ENCODE measurements around the gene COL4A3. TPM values are rescaled to one million over a fixed set of nuclear protein-coding genes. Genes with fewer than 3 reads are reported as not detected.

Gene COL4A3
- total RNA-seq, 1 experiment from 2014 or later = 0.15 TPM

GRCh38 chr2:227127201-227127600 is 37.2 kb upstream of the COL4A3 start:
- no peaks in the 10 kb centered on the region for H3K4me1 ChIP-seq (ENCODE audit: insufficient read depth, low read length)
- H4K91ac ChIP-seq (ENCODE audit: insufficient read length, low read depth, low read length) = no peak overlapping the region
- H2BK15ac ChIP-seq (ENCODE audit: low read depth, low read length) = no peak overlapping the region
- no peaks in the 10 kb centered on the region for H3K23me2 ChIP-seq (ENCODE audit: insufficient read length, low read depth, low read length, poor library complexity, severe bottlenecking)
- H3K9ac ChIP-seq (ENCODE audit: extremely low read depth, insufficient read length, low read length) = no peak overlapping the region
- no peak overlapping the region for H3K4me3 Mint-ChIP-seq
- no peaks in the 10 kb centered on the region for H3K79me1 ChIP-seq (ENCODE audit: insufficient read depth, low read depth, low read length, poor library complexity, severe bottlenecking)
- no peak overlapping the region for H3K14ac ChIP-seq (ENCODE audit: insufficient read depth, low read length)
- WGBS (ENCODE audit: extremely low coverage, insufficient read length, low lambda C conversion rate) = no CpG with 5 or more reads among the region's 8 CpGs
- H4K20me1 ChIP-seq (ENCODE audit: control insufficient read depth, insufficient read depth, insufficient read length) = no peaks in the 10 kb centered on the region
- H3K9me3 ChIP-seq (ENCODE audit: control insufficient read depth, low read depth, low read length) = no peaks in the 10 kb centered on the region
- no peak overlapping the region for H4K8ac ChIP-seq (replicated peaks; ENCODE audit: insufficient read length, low read depth, low read length)
- H3K9me3 Mint-ChIP-seq = no peaks in the 10 kb centered on the region
- H2BK20ac ChIP-seq (ENCODE audit: low read depth, low read length, poor library complexity, severe bottlenecking) = no peak overlapping the region
- H3K27me3 ChIP-seq (ENCODE audit: insufficient read depth, low read length) = no peaks in the 10 kb centered on the region
- H3K79me2 ChIP-seq (ENCODE audit: insufficient read depth, low read length) = no peaks in the 10 kb centered on the region
- H3K4me2 ChIP-seq (ENCODE audit: insufficient read depth, insufficient read length, low read length) = no peak overlapping the region
- H2AK5ac ChIP-seq (ENCODE audit: insufficient read length, low read length) = no peak overlapping the region
- no peak overlapping the region for H2BK12ac ChIP-seq (ENCODE audit: insufficient read length, low read depth, low read length)
- no peak overlapping the region for H4K5ac ChIP-seq (ENCODE audit: insufficient read length, low read depth, low read length)
- H3K4ac ChIP-seq (ENCODE audit: low read depth, low read length) = no peak overlapping the region
- H2BK120ac ChIP-seq (ENCODE audit: low read depth, low read length, poor library complexity, severe bottlenecking) = no peak overlapping the region
- H3K27ac ChIP-seq (ENCODE audit: insufficient read length, low read depth, low read length) = no peak overlapping the region
- no peak overlapping the region for H2AFZ ChIP-seq (ENCODE audit: low read length)
- H3T11ph ChIP-seq (ENCODE audit: low read length) = no peak overlapping the region
- no peak overlapping the region for H3K56ac ChIP-seq (ENCODE audit: insufficient read length, low read depth, low read length)
- H3K27ac Mint-ChIP-seq = no peak overlapping the region
- peaks cover 2 to 5% of the 10 kb centered on the region in 2 experiments; a peak in 1 of 4 replicates for H3K4me1 Mint-ChIP-seq
- no peak for TF ChIP-seq CTCF (conservative IDR thresholded peaks at IDR 0.05)
- no peaks in the 10 kb centered on the region; the same call in none of the 2 replicates for H3K27me3 Mint-ChIP-seq (ENCODE audit: low read depth)
- no peak for DNase-seq
- H3K18ac ChIP-seq (ENCODE audit: insufficient read length, low read depth, low read length) = no peak overlapping the region
- H2BK5ac ChIP-seq (ENCODE audit: insufficient read length, low read length) = no peak overlapping the region
- no peaks in the 10 kb centered on the region for H3K36me3 Mint-ChIP-seq (ENCODE audit: insufficient read depth in 1 of 3, low read depth in 3 of 3)
- H3K23ac ChIP-seq (ENCODE audit: insufficient read length, low read depth, low read length) = no peak overlapping the region
